ENCODE data around the gene PHAX.
"Not testable (repeated sequence)": the region's sequence is repeated elsewhere in the genome, so short reads cannot be mapped to it uniquely, and the experiment has no call there.

PHAX gene

GRCh38 chr5:126670109-126670508, 69.4 kb downstream of the PHAX start:
- DNase-seq: not testable (repeated sequence)

- not testable (repeated sequence) for DNase-seq
Observed at GRCh38 chr5:126671681-126672080, 70.9 kb downstream of the PHAX start.

DNA sequence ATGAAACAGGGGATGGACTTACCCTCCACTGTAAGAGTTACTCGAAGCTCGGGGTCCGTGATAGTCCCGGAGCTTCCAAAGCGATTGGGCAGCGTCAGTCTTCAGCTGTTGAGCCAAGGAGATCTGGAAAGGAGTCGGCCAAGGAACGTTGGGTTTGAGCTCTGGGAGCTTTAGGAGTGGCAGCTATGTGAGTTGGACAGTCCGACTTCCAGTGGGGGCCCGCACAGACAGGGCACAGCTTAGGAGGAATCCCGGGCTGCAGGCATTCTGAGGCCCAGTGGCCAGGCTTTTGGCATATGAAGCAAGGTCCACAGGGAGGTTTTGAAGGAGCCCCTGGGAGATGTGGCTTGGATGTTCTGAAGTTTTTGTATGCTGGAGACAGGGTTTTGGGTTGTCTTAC, 72.7 kb downstream of the PHAX start:
- no peak for DNase-seq

- DNase-seq: no peak
Observed at GRCh38 chr5:126674145-126674544, 73.4 kb downstream of the PHAX start.

DNA sequence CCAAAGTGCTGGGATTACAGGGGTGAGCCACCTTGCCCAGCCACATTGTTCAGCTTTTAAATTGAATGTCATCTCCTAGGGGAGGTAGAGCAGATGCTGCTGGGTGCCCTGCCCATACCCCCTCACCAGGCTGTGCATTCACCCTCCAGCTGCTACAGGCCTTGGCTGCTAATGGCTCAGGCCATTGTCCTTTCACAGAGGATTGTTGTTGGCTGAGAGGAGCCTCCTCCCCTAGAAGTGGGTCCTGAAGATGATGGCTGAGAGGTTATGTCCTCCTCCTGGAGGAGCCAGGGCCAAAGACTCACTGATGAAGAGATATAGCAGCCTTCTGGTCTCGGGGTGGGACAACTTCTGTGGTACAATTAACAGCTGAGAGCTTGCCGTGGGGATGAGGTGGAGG, 74.6 kb downstream of the PHAX start:
- DNase-seq: no peak

- DNase-seq: peak; percentile 48
Observed at GRCh38 chr5:126676195-126676624, 75.5 kb downstream of the PHAX start.

Measured in DMS 273 treated with DMSO at 0.1 percent for 48 hours (cell line).